Measurements from ENCODE around the gene EFHC1. TPM values are rescaled to one million over a fixed set of nuclear protein-coding genes. Genes with fewer than 3 reads are reported as not detected.
A peak's percentile ranks its signal among the peaks of the same experiment; 100 is the strongest.

Gene EFHC1
- total and polyA plus RNA-seq, 2 of the 13 experiments (the other 11 are each of a cell fraction or from before 2014, with no cell fraction given) = 23.4 to 29.5 TPM

- TF ChIP-seq ZBTB46 (CRISPR knock-in tag; IDR thresholded peaks at IDR 0.05; ENCODE audit: borderline replicate concordance) = no peak
- TF ChIP-seq NR2C2 (CRISPR knock-in tag; IDR thresholded peaks at IDR 0.05; ENCODE audit: borderline replicate concordance) = no peak
- peak; percentile 71 for TF ChIP-seq RBM39 (IDR thresholded peaks at IDR 0.05; ENCODE audit: low read depth, low read length, poor library complexity, severe bottlenecking)
- TF ChIP-seq MEF2D (CRISPR knock-in tag; IDR thresholded peaks at IDR 0.05) = no peak; the same call in 1 of the 2 replicates
- TF ChIP-seq ZNF577 (CRISPR knock-in tag; IDR thresholded peaks at IDR 0.05; ENCODE audit: borderline replicate concordance, low read depth) = no peak
- TF ChIP-seq HNF4A (CRISPR knock-in tag; IDR thresholded peaks at IDR 0.05) = peak; percentile 17
- no peak; the same call in 1 of the 2 replicates for TF ChIP-seq KLF6 (CRISPR knock-in tag; IDR thresholded peaks at IDR 0.05)
- peak; percentile 46; the same call in 1 of the 2 replicates for TF ChIP-seq MYC (CRISPR knock-in tag; IDR thresholded peaks at IDR 0.05; ENCODE audit: borderline replicate concordance)
- no peak for TF ChIP-seq SNAPC2 (CRISPR knock-in tag; IDR thresholded peaks at IDR 0.05)
- TF ChIP-seq ZNF30 (CRISPR knock-in tag; IDR thresholded peaks at IDR 0.05) = no peak
- no peak for TF ChIP-seq CENPX (CRISPR knock-in tag; IDR thresholded peaks at IDR 0.05)
- TF ChIP-seq ZBTB14 (CRISPR knock-in tag; IDR thresholded peaks at IDR 0.05) = no peak
- TF ChIP-seq ZBTB26 (CRISPR knock-in tag; IDR thresholded peaks at IDR 0.05; ENCODE audit: borderline replicate concordance) = no peak
- no peak for TF ChIP-seq RFXANK (CRISPR knock-in tag; IDR thresholded peaks at IDR 0.05)
- no peak; the same call in 1 of the 2 replicates for TF ChIP-seq ETV5 (CRISPR knock-in tag; IDR thresholded peaks at IDR 0.05; ENCODE audit: borderline replicate concordance)
- TF ChIP-seq ZXDC (CRISPR knock-in tag; IDR thresholded peaks at IDR 0.05) = no peak
- TF ChIP-seq MXD1 (CRISPR knock-in tag; IDR thresholded peaks at IDR 0.05) = no peak
- peak; percentile 66 for TF ChIP-seq UBTF (CRISPR knock-in tag; IDR thresholded peaks at IDR 0.05)
- TF ChIP-seq TAF15 (IDR thresholded peaks at IDR 0.05; ENCODE audit: low read depth, low read length, poor library complexity, severe bottlenecking) = no peak
These were observed 97.5 kb downstream of the EFHC1 start (continued) for GRCh38 chr6:52517502-52518278.
